ENCODE data around the gene TTC8.
"Not testable (repeated sequence)": the region's sequence is repeated elsewhere in the genome, so short reads cannot be mapped to it uniquely, and the experiment has no call there.

The TTC8 gene

DNA sequence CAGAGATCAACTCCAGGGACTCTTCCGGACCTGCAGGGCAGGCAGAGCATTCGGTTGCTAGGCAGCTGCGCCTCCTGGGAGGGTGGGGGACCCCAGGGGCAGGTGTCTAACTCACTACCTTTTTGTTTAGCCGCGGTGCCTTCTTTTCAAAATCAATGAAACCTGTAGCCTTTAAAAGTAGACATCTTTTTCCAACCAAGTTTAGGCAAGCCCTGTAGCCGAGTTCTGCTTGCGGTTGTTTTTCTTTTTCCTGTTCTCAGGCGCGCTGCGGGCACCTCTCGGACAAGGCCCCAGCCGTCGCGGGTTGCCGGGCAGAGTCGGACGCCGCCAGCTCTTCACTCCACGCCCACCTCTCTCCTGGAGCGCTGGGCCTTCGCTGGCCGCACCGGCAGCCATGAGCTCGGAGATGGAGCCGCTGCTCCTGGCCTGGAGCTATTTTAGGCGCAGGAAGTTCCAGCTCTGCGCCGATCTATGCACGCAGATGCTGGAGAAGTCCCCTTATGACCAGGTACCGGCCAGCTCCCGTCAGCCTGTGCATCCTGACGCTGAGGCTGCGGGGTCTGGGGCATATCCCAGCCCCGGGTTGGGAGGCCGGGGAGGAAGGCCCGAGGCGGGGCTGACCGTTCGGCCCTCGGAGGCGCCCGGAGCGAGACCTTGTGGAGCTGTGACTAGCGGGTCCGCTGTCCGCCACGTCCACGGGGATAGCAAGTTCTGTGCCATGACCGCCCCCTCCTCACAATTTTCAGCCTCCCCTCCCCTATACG lies at the start of gene TTC8:
Gene TTC8, plus strand, starts transcription at position 338 of the 764 bp plus-strand sequence. Its CDS starts 57 bp downstream, at position 395.
- peak; percentile 91 for DNase-seq (ENCODE audit: low spot score)

DNA sequence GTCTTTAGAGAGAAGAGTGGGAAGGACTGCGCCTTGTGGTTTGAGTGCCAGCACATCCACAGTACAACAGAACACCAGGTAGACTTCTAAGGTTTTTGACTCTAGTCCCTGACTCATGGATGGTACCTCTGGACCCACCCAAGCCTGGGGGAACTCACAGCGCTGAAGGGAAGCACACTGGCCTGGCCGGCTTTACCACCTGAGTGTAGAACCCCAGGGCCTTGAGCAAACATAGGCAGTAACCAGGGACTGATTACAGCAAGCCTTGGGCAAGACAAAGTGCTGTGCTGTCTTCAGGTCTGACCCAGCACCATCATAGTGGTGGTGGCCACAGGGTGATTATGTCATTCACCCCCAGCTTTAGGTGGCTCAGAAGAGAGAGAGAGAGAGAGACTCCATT lies 48.9 kb upstream of the TTC8 start:
- DNase-seq (ENCODE audit: low spot score), result no peak

DNA sequence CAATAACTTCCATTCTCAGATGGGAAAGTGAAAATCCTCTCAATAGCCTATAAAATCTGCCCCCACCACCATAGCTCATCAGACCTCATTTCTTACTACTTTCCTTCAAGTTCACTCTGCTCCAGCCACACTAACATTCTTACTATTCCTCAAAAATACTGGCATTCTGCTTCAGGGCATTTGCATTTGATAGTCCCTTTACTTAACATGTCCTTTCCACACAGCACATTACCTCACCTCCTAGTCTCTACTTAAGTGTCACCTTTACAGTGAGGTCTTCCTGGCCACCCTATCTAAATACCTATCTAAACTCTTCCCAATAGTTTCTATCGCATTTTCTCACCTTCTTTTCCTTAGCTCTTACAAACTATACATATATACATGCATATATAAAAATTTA lies 38.5 kb upstream of the TTC8 start:
- no peak for DNase-seq (ENCODE audit: low spot score)

DNA sequence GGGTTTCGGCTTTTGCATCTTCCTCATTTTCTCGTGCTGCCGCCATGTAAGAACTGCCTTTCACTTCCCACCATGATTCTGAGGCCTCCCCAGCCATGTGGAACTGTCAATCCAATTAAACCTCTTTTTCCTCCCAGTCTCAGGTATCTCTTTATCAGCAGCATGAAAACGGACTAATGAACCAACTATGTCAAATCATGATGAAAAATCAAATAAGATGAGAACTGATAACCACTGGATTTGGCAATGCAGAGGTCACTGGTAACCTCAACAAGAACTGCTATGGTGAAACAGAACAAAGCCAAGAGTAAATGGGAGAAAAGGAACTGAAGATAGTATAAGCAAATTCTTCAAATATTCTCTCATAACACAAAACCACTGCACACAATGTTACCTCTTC lies 37.7 kb upstream of the TTC8 start:
- DNase-seq (ENCODE audit: low spot score), result no peak

DNA sequence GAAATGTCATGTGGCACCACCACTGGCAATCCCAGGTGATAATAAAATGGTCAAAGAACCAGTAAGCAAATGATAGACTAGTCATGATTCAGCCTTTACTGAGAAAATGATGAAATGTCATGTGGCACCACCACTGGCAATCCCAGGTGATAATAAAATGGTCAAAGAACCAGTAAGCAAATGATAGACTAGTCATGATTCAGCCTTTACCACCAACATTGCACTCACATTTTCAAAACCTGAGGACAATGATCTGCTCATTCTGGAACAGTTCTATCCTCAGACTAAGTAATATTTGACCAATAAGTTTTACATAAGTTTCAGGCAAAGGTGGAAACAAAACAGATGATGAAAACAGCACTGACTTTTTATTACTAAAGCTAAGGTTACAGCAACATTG lies 34.9 kb upstream of the TTC8 start:
- not testable (repeated sequence) for DNase-seq (ENCODE audit: low spot score)

DNA sequence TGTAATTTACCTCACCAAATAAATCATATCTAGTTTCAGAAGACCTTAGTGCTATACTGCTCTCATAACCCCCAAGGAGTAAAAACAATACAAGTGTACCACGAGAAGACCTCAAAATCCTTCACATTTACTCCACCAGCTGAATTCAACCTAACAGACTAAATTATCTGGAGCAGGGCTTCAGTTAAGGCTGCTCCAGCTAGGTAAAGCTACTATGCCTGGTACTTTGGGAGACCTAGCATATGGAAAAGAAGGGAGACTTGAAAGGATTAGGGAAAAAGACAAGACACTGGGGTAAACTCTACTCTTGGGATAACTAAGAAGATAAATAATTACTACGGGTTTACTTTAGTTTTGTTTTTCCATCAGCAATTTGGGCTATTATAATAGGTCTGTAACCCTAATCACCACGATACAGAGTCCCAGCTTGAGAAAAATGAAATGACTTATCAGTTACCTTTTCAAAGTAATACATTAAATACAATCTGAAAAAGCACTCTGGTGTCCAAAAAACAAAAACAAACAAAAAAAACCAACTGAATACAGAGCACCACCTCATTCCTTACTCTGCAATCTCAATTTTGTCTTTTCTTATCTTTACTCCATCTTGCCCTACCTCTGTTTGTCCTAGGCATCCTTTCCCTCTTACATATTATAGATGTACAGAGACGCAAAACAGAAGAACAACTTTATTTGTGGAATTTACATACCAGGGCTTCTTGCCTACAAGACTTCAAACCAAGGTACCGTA lies 33.8 kb upstream of the TTC8 start:
- DNase-seq (ENCODE audit: low spot score), result no peak

DNA sequence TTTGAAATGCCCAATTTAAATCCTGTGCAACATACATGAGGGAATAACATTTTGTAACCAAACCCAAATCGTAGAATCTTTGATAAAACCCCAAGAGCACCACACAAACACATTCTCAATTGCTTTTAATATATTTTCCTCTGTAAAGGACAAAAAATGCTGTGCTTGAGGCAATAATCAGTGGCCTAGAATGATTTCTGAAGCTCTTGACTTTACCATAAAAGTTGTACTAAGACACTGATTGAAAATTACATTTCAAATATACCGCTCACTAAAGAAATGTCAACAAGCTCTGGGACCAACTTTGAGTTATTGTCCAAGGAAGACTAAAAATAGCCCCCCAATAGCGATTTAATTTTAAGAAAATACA lies 33.2 kb upstream of the TTC8 start:
- DNase-seq (ENCODE audit: low spot score), result no peak

DNA sequence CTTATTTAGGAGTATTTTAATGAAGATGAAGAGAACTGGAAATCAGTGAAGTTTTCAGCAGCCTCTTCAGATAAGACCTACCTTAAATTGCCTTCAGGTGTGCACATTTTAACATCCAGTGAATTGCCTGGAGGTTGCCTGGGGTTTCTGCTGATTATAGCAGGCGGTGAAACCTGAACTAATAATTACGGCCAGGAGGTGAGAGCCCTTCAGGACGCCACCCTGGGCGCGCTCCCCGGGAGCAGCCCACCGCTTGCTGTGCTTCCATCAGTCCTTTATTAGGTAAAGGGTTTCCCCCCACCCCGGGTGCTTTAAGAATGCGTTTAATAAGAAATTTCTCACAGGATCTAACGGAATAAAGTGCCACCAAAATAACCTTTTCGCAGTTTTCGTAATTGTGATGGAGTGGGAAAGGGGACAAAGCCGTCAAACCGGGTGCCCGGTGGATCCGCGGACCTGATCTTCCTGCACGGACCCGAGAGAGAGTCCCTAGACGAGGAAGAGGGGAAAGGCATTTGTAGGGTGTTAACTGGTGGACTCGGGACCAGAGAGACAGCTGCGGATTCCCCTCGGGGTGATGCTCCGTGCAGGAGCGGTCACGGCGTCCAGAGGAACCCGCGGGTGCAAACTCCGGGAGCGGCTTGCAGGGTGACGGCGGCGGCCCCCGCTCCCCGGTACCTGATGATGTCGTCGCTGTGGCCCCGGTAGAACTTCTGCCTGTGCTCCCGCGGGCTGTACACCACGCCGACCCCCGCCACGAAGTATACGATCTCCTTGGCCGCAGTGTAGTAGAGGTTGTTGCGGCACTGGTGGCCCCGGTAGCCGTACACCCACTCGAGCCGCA lies 32.6 kb upstream of the TTC8 start:
- DNase-seq (ENCODE audit: low spot score), result peak; percentile 60

DNA sequence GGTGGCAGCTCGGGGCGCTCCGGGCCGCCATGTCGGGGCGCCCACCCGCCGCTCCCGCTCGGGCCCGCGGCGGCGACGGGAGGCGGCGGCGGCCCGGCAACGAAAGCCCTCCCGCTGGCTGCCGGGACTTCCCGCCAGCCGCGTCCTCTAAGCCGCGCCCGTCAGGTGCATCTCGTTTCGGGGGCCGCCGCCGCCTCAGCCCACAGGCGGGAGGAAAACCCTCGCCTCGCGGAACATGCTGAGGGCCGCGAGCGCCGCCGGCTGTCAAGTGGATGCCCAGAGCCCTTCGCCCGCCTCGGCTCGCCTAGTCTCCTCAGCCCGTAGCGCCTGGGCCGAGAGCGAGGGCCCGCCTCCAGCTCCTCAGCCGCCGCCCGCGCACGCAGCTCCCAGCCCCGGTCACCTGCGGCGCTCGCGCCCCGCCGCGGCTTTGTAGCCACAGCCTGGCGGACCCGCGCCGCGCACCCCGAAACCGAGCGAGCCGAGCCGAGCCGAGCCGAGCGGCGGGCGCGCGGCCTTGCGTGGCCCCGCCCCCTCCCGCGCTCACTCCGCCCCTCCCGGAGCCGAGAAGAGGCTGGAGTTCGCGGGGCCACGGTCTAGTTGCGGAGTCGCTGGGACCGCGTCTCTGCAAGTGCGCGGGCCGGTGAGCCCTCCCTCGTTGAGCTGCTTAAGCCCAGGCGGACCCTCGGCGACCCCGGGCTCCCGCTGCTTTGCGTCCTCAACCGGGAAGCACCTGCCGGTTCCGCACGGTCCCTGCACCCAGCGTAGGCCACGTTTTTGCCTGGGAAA lies 31.8 kb upstream of the TTC8 start, which contains the start of gene EML5:
Gene EML5, minus strand, starts transcription at position 481 of the 786 bp plus-strand sequence. Its CDS starts 450 bp downstream, at position 31.
- DNase-seq (ENCODE audit: low spot score), result peak; percentile 91

DNA sequence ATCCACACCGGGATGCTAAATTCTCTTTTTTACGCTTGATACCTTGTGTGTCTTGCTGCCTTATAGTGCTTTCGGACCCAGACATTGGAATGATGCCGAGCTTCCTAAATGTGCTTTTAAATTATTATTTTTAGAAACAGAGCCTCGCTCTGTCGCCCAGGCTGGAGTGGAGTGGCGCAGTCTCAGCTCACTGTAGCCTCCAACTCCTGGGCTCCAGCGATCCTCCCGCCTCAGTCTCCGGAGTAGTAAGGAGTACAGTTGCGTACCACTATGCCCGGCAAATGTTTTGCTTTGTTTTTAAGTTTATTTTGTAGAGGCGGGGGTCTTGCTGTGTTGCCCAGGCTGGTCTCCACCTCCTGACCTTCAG lies 31.2 kb upstream of the TTC8 start:
- no peak for DNase-seq (ENCODE audit: low spot score)

DNA sequence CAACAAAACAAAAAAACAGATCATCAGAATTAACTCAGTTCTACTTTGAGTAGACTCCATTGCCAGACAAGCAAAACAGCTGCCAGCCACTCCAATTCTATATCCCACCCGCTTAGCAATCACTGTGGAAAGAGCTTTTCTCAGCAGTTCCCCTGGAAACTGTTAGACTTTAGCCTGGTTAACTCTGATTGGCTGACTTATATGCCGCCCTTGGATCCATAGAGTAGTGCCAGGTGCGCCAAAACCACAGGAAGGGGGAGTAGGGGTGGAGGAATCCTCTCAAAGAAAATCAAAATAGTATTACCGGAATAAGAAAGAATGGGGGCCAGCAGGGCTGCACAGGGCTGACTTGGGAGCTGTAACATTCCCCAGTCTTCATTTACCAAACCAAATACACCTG lies 26.3 kb upstream of the TTC8 start:
- peak; percentile 45 for DNase-seq (ENCODE audit: low spot score)

DNA sequence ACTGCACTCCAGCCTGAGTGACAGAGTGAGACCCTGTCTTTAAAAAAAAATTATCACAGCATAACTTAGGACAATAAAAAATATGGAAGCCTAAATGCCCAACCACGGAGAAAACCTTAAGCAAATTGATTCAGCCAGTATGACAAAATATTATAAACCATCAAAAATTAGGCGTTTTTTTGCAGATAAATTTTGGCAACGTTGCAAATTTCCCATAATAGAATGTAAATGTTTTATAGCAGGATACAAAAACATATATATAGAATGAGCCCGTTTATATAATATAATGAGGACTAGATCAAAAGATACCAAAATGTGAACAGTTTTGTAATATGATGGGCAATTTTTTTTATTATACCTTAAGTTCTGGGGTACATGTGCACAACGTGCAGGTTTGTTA lies 24.9 kb upstream of the TTC8 start:
- DNase-seq (ENCODE audit: low spot score), result no peak

DNA sequence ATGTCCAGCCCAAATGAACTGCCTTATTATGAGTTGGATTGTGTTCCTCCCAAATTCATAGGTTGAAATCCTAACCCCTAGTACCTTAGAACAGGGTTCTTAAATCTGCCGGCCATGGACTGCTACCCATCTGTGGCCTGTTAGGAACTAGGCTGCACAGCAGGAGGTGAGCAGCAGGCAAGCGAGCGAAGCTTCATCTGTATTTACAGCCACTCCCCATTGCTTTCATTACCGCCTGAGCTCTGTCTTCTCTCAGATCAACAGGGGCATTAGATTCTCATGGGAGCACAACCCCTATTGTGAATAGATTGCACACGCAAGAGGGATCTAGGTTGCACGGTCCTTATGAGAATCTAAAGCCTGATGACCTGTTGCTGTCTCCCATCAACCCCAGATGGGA lies 21.9 kb upstream of the TTC8 start:
- DNase-seq (ENCODE audit: low spot score), result no peak

DNA sequence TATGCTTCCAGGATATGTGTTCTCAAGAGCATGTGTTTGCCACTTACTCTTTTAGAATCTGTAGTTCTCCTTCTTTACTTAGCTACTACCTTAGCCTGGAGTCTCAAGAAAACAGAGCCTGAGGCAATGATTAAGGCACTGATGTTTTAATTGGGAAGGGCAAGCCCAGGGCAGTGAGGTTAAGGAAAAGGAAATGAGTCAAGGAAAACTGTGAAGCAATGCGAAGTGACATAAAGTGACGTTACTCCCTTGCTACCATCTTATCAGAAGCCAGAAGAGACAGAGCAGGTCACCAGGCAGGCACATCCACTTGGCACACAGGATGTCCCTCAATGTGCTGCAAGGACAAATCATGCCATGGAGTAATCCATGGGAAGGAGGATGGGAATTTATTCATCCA lies 20.4 kb upstream of the TTC8 start:
- no peak for DNase-seq (ENCODE audit: low spot score)

DNA sequence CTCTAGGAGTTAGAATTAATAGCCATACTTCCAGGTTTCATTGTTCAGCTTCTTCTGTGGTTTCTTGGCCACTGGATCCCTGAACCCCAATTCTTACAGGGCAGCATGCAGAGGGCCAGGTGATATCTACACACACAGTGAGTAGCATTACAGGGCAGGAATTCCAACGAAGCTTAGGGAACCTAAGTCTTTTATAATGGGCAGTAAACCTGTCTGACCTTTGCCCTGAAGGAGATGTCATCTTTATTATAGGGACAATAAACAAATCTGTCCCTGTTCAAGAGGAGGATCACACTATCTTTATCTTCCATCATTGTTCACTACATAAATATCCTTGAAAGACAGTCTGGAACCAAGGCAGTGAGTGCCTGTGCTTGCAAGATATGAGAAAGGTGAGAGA lies 20.0 kb upstream of the TTC8 start:
- no peak for DNase-seq (ENCODE audit: low spot score)

DNA sequence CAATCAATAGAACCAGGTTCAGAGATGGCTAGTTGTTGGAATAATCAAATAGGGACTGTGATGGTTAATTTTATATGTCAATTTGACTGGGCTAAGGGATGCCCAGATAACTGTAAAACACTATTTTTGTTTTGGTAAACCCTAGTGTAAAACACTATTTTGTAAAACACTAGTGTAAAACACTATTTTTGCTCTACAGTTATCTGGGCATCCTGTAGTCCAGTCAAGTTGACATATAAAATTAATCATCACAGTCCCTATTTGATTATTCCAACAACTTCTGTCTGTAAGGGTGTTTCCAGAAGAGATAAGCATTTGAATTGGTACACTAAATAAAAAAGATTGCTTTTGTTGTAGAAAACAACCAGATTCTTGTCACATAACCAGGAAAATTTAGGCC lies 16.1 kb upstream of the TTC8 start:
- no peak for DNase-seq (ENCODE audit: low spot score)

DNA sequence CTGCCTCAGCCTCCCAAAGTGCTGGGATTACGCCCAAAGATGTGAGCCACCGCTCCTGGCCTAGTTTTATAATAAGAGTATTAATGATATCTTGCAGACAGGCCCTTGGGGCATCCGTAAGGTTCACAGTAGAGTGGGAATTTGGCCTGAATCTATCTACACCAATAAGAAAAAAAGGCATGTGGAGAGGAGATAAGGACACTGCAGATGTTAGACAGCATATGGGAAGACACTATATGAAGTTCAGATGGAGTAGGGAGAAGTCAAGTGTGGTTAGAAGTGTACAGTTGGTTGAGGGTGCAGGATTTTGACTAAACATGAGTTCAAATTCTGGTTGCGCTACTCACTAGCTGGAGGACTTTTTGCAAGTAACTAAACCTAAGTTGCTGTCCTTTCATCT lies 8.5 kb upstream of the TTC8 start:
- no peak for DNase-seq (ENCODE audit: low spot score)

DNA sequence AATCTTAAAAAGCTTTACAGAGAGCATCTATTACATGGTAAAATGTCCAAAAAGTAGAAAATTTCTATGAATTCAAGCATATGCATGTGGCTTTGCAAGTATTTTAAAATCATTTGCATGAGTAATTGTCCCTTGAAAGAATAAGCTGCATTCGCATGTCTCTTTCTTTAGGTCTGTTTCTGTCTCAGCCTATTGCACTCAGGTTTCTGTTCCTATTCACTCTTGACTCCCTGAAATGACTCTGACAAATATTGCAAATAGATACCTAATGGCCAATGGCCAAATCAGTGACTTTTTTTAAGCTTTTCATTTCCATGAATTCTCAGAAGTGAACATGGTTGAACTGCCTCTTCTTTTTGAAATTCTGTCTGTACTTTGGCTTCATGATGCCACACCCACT lies 6.4 kb upstream of the TTC8 start:
- DNase-seq (ENCODE audit: low spot score), result no peak

DNA sequence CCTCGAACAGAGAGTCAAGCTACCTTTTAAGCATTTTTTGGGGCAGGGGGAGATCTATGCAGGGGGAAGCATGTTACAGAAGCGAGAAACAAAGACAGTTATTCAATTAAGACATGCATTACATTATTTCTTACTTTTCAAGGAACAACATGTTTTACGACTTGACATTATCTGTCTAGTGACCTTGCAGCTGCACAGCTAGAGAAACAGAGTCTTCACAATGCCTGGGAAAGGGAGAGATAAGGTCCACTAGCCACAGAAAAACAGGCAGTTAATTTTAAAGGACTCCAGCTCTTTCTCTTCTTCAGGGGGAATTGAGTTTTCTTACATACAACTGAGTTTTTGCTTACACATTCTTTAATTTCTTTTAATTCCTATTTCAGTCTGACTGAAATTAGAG lies 4.8 kb upstream of the TTC8 start:
- DNase-seq (ENCODE audit: low spot score), result not testable (repeated sequence)

DNA sequence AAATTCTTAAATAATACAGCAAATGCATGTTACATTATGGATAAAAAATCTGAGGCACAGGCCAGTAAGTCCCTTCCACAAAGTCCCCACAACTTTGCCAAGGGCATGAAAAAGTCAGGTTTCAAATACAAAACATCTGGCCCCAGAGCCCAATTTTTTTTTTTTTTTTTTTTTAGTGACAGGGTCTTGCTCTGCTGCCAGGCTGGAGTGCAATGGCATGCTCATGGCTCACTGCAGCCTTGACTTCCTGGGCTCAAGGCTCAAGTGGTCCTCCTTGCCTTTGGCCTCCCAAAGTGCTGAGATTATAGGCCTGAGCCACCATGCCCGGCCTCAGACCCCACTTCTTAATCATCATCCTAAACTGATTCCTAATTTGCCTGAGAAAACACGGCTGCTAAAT lies 3.1 kb upstream of the TTC8 start:
- no peak for DNase-seq (ENCODE audit: low spot score)

DNA sequence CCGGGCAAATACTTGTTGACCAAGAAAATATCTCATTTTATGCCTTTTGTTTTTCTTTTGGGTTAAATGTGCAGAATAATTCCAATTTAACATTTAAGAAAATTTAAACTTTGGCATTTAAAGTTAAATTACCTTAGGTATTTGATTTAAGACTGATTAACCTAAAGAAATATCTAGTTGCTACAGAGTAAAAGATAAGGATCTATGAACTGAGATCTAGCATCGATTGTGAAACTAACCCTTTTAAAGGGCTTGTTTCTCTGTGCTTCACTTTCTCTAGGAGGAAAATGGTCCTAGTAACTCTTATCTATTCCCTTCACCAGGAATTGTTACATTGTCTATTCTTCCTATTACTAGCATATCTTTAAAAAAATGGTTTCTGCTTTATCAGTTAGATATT lies 2.6 kb upstream of the TTC8 start:
- DNase-seq (ENCODE audit: low spot score), result no peak

DNA sequence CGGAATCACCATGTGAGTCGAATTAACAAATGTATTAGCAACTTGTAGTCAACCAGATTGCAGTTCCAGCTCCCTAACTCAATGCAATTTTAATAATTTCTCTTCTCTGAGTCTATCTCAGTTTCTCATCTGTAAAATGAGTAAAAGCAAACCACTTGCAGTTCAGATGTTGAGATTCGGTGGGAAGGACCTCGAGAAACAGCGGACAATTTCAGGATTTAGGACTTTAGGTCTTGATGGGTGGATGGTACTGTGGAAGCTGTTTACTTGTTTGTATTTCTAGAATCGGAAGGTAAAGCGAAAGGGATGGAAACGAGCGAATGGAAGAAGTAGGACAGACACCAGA lies 510 bp upstream of the TTC8 start:
- DNase-seq (ENCODE audit: low spot score), result no peak

Measured in SW480 (cell line).